Measurements from ENCODE around the gene RIMKLA. TPM values are rescaled to one million over a fixed set of nuclear protein-coding genes. Genes with fewer than 3 reads are reported as not detected.

The RIMKLA gene
- total RNA-seq (not detected in 2 replicates), polyA plus RNA-seq (under 0.01 and 0.01 TPM in 2 replicates), polyA minus RNA-seq (not detected in 2 replicates), Bru-seq, nascent RNA (percentile 9 among the genes with signal in this experiment), BruChase-seq, experiment 1, labeled RNA remaining after a 6-hour chase (percentile 5 among the genes with signal in this experiment), BruChase-seq, experiment 2, labeled RNA remaining after a 2-hour chase (percentile 0 among the genes with signal in this experiment)
- under 0.01 TPM in 1 of 2 replicates, not detected in the other for polyA plus RNA-seq (2011; cell fraction: cytosol; rRNA removed)
- polyA plus RNA-seq (2011; cell fraction: nucleus; rRNA removed), result not detected in 2 replicates
- polyA plus RNA-seq (2012), result 0.01 TPM in 1 of 2 replicates, not detected in the other
- 0.20 TPM for polyA minus RNA-seq (2011; cell fraction: cytosol; rRNA and poly(A)+ RNA removed)
- polyA minus RNA-seq (2011; cell fraction: nucleus; rRNA and poly(A)+ RNA removed), result not detected in 2 replicates
- long read RNA-seq, partial matches to known transcripts, result 0 of 1 reads
- long read RNA-seq, other reads (novel, unspliced or antisense), result 1 of 1 reads

- Histone ChIP-seq H3K27me3 (ENCODE audit: control insufficient read depth in 2 of 2, insufficient read depth in 2 of 2, low read length in 2 of 2) (peaks cover 16 to 36% of the 10 kb centered on the region in 2 experiments), H3K4me3 (replicated peaks in 1 of 3; ENCODE audit: insufficient read depth in 1 of 3, low read depth in 1 of 3, low read length in 3 of 3) (peak within 1 kb of the TSS; percentile 16 to 40 (median 36)), H4K20me1 (replicated peaks; ENCODE audit: control insufficient read depth, extremely low read depth, insufficient read depth, low read length) (no peaks in the 10 kb centered on the region), H3K4me1 (ENCODE audit: control insufficient read depth, extremely low read depth, insufficient read depth, low read length) (peaks cover 2% of the 10 kb centered on the region), H3K4me2 (ENCODE audit: insufficient read depth, low read length) (peak within 1 kb of the TSS; percentile 47), H3K9me1 (replicated peaks; ENCODE audit: control insufficient read depth, extremely low read depth, insufficient read depth, low read length) (no peaks in the 10 kb centered on the region), H3K36me3 (ENCODE audit: control insufficient read depth in 2 of 2, extremely low read depth in 1 of 2, insufficient read depth in 2 of 2, low read length in 2 of 2) (no peaks in the 10 kb centered on the region), H3K27ac (ENCODE audit: insufficient read depth, low read depth, low read length) (no peak within 1 kb of the TSS), H2AFZ (ENCODE audit: low read depth, low read length) (peak within 1 kb of the TSS; percentile 87), H3K9ac (replicated peaks; ENCODE audit: extremely low read depth, insufficient read depth, low read length) (no peak within 1 kb of the TSS), H3K9me3 (replicated peaks; ENCODE audit: control insufficient read depth, insufficient read depth, low read length) (no peaks in the 10 kb centered on the region), H3K79me2 (ENCODE audit: control insufficient read depth, insufficient read depth, low read length) (no peaks in the 10 kb centered on the region)
- dilution Hi-C loops (cut with MboI; ENCODE audit: extremely low pct_ligation_motif_present, low sequenced_read_pairs), result no loop called here
- POLR2A ChIA-PET, result interaction anchor here (0.5 kb wide), 1 partner anchor 22 kb away, joined by 3 read pairs; no protein-coding TSS in a partner anchor
- FAIRE-seq (no peak), DNase-seq (ENCODE audit: low read depth, low spot score) (peak; percentile 20)
- BruUV-seq (replicated peaks), result no TSS peak
- CTCF ChIA-PET, result no interaction called here
- intact Hi-C loops (cut with micrococcal nuclease), result loop anchor here (2.0 kb wide), 1 partner anchor 82 kb away; the partner anchor contains the start of gene CCDC30
- TF ChIP-seq EZH2 (IDR thresholded peaks at IDR 0.05; ENCODE audit: borderline replicate concordance, low read depth, low read length, severe bottlenecking), result peak; percentile 92
- no peak for TF ChIP-seq POLR2A (IDR thresholded peaks at IDR 0.05; ENCODE audit: low read depth, low read length)
These were observed at the start of gene RIMKLA for GRCh38 chr1:42380586-42381279. TSS of gene RIMKLA (plus strand) at chr1:42380792. CDS start at chr1:42380935, 143 bp downstream.

GRCh38 chr1:42332877-42333276, 47.7 kb upstream of the RIMKLA start:
- Histone ChIP-seq H3K4me3 (replicated peaks in 1 of 3; ENCODE audit: insufficient read depth in 1 of 3, low read depth in 1 of 3, low read length in 3 of 3) (no peak overlapping the region), H3K36me3 (ENCODE audit: control insufficient read depth in 2 of 2, extremely low read depth in 1 of 2, insufficient read depth in 2 of 2, low read length in 2 of 2) (no peaks in the 10 kb centered on the region), H3K9me1 (replicated peaks; ENCODE audit: control insufficient read depth, extremely low read depth, insufficient read depth, low read length) (no peaks in the 10 kb centered on the region), H4K20me1 (replicated peaks; ENCODE audit: control insufficient read depth, extremely low read depth, insufficient read depth, low read length) (peaks cover 13% of the 10 kb centered on the region), H3K27me3 (ENCODE audit: control insufficient read depth in 2 of 2, insufficient read depth in 2 of 2, low read length in 2 of 2) (no peaks in the 10 kb centered on the region), H3K9ac (replicated peaks; ENCODE audit: extremely low read depth, insufficient read depth, low read length) (peak overlapping the region; percentile 66), H3K27ac (ENCODE audit: insufficient read depth, low read depth, low read length) (no peak overlapping the region), H3K4me1 (ENCODE audit: control insufficient read depth, extremely low read depth, insufficient read depth, low read length) (peaks cover 16% of the 10 kb centered on the region), H3K9me3 (replicated peaks; ENCODE audit: control insufficient read depth, insufficient read depth, low read length) (no peaks in the 10 kb centered on the region), H3K4me2 (ENCODE audit: insufficient read depth, low read length) (peak overlapping the region; percentile 97), H3K79me2 (ENCODE audit: control insufficient read depth, insufficient read depth, low read length) (peaks cover 68% of the 10 kb centered on the region), H2AFZ (ENCODE audit: low read depth, low read length) (no peak overlapping the region)
- CTCF ChIA-PET, result interaction anchor here (1.2 to 2.4 kb wide), 2 partner anchors 155 to 159 kb away, joined by 5 to 19 read pairs; no protein-coding TSS in a partner anchor
- BruUV-seq (replicated peaks), result no TSS peak
- intact Hi-C loops (cut with micrococcal nuclease) (loop anchor here (10.0 kb wide), 2 partner anchors 118 to 352 kb away; partner anchors contain the start of gene YBX1), dilution Hi-C loops (cut with MboI; ENCODE audit: extremely low pct_ligation_motif_present, low sequenced_read_pairs) (no loop called here)
- no peak for TF ChIP-seq CTCF (IDR thresholded peaks at IDR 0.05; ENCODE audit: extremely low read depth in 1 of 2, insufficient read depth in 1 of 2, low read depth in 1 of 2, low read length in 2 of 2)
- no peak for TF ChIP-seq GATA2 (IDR thresholded peaks at IDR 0.05; ENCODE audit: insufficient read depth, insufficient read length, low read depth, low read length)
- TF ChIP-seq FOS (IDR thresholded peaks at IDR 0.05; ENCODE audit: borderline replicate concordance, insufficient read depth, low read length), result no peak
- no peak for TF ChIP-seq EZH2 (IDR thresholded peaks at IDR 0.05; ENCODE audit: borderline replicate concordance, low read depth, low read length, severe bottlenecking)
- TF ChIP-seq POLR2A (IDR thresholded peaks at IDR 0.05; ENCODE audit: low read depth, low read length), result no peak
- no peak for TF ChIP-seq MAX (IDR thresholded peaks at IDR 0.05; ENCODE audit: insufficient read depth, insufficient read length)
- no peak for TF ChIP-seq MYC (IDR thresholded peaks at IDR 0.05; ENCODE audit: low read depth, low read length)
- no peak for TF ChIP-seq POLR2AphosphoS5 (IDR thresholded peaks at IDR 0.05; ENCODE audit: insufficient read depth, low read depth, low read length)
- TF ChIP-seq JUN (IDR thresholded peaks at IDR 0.05; ENCODE audit: borderline replicate concordance, insufficient read depth, insufficient read length, low read depth), result no peak
- POLR2A ChIA-PET, result no interaction called here
- DNase-seq (ENCODE audit: low read depth, low spot score), result no peak
- no peak for FAIRE-seq
